Bronchial epithelial cell (primary cell): ENCODE results near the gene PSMA6. TPM values are rescaled to one million over a fixed set of nuclear protein-coding genes. Genes with fewer than 3 reads are reported as not detected.

Source experiments
- DNase-seq: peaks from one replicate; pipeline ENCODE4 v3.0.0-alpha.2; 2010; ENCODE audit warnings: low read depth
- FAIRE-seq: peaks from 2 replicates; lab custom pipeline; 2011; peaks lifted over from hg19 to GRCh38; lab: Jason Lieb, UNC
- H3K27me3 ChIP-seq: 2 replicates; pipeline ENCODE4 v1.5.1; 2011; ENCODE audit warnings: low read length; ENCODE audit not compliant: control insufficient read depth, insufficient read depth
- H3K36me3 ChIP-seq: 2 replicates; pipeline ENCODE4 v1.5.1; 2011; ENCODE audit warnings: low read length; ENCODE audit not compliant: control insufficient read depth, insufficient read depth
- H3K4me3 ChIP-seq: 2 replicates; pipeline ENCODE4 v1.5.1; 2011; ENCODE audit warnings: mild to moderate bottlenecking, low read depth, low read length, control low read depth
- total RNA-seq: library from RNA; depleted of rRNA; stranded (reverse); fragments of >200 nt; gene quantifications from 2 replicates; pipeline ENCODE4 v1.2.1, GENCODE V29; 2014
- TF ChIP-seq, protein P1 (sequence below): IDR thresholded peaks from 2 replicates; pipeline ENCODE4 v1.5.1; 2011; ENCODE audit warnings: mild to moderate bottlenecking, moderate library complexity, low read length, control low read depth, inconsistent platforms; ENCODE audit not compliant: insufficient read depth, severe bottlenecking

The PSMA6 gene
- total RNA-seq, 1 donor from 2014 or later, result 222 TPM

DNA sequence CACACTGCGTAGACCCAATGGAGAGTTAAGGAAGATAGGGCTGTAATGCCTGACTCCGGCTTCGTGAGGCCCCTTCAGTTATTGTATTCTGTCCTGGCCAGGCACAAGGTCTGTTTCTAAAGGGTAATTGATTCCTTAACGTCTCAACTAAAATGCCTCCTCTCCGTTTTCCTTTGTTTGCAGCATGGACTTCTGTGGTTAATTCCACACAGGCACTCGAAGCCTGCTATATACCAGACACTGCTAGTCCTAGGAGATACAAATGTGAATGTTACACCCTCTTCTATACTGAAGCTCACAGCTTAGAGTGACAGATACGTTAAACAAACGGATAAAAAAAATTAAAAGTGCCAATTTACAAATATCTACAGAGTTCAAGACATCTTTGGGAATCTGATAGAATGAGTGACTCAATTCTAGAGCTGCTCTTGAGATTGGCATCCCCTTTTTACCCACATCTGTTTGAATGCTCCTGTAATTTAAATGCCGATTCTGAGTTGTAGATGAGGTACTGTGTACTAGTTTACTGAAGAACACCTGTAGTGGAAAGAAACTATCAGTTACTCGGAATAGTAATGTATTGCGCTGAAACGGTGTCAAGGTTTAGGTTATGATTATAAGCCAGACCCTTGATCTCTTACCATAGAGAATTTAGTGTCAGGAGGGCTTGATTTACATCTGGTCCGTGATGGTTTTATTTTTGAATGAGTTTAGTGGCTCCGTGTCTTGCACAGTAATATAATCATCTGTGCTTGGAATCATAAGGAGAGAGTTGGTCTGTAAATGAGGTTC, 784 bp downstream of the PSMA6 start:
- TF ChIP-seq, protein P1, sequence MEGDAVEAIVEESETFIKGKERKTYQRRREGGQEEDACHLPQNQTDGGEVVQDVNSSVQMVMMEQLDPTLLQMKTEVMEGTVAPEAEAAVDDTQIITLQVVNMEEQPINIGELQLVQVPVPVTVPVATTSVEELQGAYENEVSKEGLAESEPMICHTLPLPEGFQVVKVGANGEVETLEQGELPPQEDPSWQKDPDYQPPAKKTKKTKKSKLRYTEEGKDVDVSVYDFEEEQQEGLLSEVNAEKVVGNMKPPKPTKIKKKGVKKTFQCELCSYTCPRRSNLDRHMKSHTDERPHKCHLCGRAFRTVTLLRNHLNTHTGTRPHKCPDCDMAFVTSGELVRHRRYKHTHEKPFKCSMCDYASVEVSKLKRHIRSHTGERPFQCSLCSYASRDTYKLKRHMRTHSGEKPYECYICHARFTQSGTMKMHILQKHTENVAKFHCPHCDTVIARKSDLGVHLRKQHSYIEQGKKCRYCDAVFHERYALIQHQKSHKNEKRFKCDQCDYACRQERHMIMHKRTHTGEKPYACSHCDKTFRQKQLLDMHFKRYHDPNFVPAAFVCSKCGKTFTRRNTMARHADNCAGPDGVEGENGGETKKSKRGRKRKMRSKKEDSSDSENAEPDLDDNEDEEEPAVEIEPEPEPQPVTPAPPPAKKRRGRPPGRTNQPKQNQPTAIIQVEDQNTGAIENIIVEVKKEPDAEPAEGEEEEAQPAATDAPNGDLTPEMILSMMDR, result no peak
- Histone ChIP-seq H3K4me3 (peak overlapping the region; percentile 87), H3K36me3 (no peaks in the 10 kb centered on the region), H3K27me3 (no peaks in the 10 kb centered on the region)
- FAIRE-seq, result no peak
- peak; percentile 23 for DNase-seq

DNA sequence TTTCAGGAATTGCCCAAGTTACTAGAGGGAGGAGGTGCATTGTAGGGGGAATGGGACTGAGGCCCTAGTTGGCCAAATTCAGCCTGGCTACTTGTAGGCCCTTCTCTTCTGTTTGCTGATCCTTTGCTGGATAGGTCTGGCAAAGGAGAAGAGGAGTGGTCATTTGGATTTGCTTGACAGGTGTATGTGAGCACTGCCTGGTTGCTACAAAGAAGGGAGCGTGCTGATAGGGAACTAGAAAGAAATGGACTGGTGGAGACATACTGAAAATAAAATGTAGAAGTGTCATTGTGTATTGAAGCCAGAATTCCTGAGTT, 3.6 kb downstream of the PSMA6 start:
- no peak for FAIRE-seq
- Histone ChIP-seq H3K36me3 (no peaks in the 10 kb centered on the region), H3K4me3 (no peak overlapping the region), H3K27me3 (no peaks in the 10 kb centered on the region)
- TF ChIP-seq, protein P1, result no peak
- DNase-seq, result no peak

DNA sequence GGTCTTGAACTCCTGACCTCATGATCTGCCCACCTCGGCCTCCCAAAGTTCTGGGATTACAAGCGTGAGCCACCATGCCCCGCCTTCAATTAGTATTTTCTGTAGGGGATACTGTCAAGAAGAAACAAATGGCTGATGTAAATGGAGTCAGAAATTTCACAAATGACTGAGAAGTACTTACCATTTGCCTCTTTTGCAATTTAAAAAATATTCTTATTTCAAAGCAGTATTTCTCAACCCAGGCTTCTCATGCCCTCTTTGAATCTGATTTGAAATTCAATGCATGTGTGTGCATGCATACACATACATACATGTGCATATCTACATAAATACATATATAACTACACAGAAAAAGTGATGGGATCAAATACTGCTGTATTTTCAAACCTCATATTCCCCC, 4.4 kb downstream of the PSMA6 start:
- TF ChIP-seq, protein P1, result no peak
- Histone ChIP-seq H3K4me3 (no peak overlapping the region), H3K36me3 (no peaks in the 10 kb centered on the region), H3K27me3 (no peaks in the 10 kb centered on the region)
- DNase-seq (no peak), FAIRE-seq (no peak)

DNA sequence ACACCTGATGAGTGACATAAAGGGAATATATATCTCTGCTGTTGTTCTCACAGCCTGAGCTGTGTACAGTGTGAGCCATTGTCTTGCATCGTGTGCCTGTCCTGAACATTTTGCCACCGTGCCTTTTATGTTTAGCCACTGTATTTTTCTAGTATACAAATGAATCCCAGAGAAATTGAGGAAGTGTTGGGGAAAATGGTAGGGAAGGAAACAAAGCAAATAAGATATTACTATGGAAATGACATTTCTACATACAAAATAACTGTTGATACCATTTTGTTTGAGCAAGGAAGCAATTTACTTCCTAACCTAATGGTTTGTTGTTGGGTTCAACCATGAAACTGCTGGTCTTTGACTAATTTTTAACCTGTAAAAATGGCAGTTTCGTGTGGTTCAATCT, 5.5 kb downstream of the PSMA6 start:
- Histone ChIP-seq H3K27me3 (no peaks in the 10 kb centered on the region), H3K36me3 (no peaks in the 10 kb centered on the region), H3K4me3 (no peak overlapping the region)
- DNase-seq (no peak), FAIRE-seq (no peak)
- TF ChIP-seq, protein P1, result no peak

DNA sequence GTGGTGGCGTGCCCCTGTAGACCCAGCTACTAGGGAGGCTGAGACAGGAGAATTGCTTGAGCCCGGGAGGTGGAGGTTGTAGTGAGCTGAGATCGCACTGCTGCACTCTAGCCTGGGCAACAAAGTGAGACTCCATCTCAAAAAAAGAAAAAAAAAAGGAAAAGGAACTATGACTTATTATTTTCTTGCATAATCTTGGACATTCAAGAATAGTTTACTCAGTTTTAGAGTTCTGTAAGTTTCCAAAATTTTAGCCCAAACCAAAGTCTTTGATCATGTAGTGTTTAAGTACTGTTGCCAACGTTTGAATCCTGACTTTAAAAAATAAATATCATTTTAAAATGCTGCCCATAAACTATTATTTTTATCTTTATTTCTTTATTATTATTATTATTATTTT, 6.2 kb downstream of the PSMA6 start:
- peaks cover 1% of the 10 kb centered on the region for H3K36me3 ChIP-seq
- no peak overlapping the region for H3K4me3 ChIP-seq
- TF ChIP-seq, protein P1, result no peak
- H3K27me3 ChIP-seq, result no peaks in the 10 kb centered on the region
- FAIRE-seq (no peak), DNase-seq (no peak)

DNA sequence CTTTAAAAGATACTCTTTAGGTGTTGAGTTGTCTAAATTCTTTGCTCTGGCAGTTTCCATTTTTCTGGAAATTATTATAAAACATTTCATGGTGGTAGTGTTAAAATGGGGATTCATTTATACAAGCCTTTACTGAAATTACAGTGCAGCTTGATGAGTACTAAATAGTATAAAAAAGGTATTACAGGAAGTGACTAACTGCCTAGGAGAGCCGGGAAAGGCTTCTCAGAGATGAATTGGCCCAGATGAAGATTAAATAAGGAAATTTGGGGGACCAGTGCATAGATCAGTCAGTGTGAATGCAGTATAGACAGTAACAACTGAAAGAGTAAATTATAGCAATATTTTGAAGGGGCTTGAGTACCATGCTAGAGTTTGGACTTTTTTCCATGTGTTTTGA, 7.5 kb downstream of the PSMA6 start:
- FAIRE-seq (no peak), DNase-seq (peak; percentile 35)
- Histone ChIP-seq H3K27me3 (no peaks in the 10 kb centered on the region), H3K36me3 (peaks cover 1% of the 10 kb centered on the region), H3K4me3 (no peak overlapping the region)
- TF ChIP-seq, protein P1, result no peak
